Measurements from ENCODE around the gene CCK. TPM values are rescaled to one million over a fixed set of nuclear protein-coding genes. Genes with fewer than 3 reads are reported as not detected.
"Not testable (repeated sequence)": the region's sequence is repeated elsewhere in the genome, so short reads cannot be mapped to it uniquely, and the experiment has no call there.

Gene CCK
- total RNA-seq, 6 experiments from 2014 or later, result not detected

- Mint-ChIP-seq H3K27me3 (ENCODE audit: insufficient read depth) (peaks cover 16% of the 10 kb centered on the region), H3K4me1 (ENCODE audit: low read depth) (no peaks in the 10 kb centered on the region), H3K36me3 (ENCODE audit: low read depth) (no peaks in the 10 kb centered on the region), H3K27ac (no peak overlapping the region), H3K9me3 (peaks cover 5% of the 10 kb centered on the region), H3K4me3 (no peak overlapping the region)
- no peak for TF ChIP-seq CTCF (IDR thresholded peaks at IDR 0.05)
- no peak for DNase-seq
Observed at GRCh38 chr3:42290966-42291714, 25.2 kb upstream of the CCK start.

GRCh38 chr3:42289026-42289425 lies 23.0 kb upstream of the CCK start:
- Mint-ChIP-seq H3K4me1 (ENCODE audit: low read depth) (no peaks in the 10 kb centered on the region), H3K4me3 (no peak overlapping the region), H3K27ac (no peak overlapping the region), H3K36me3 (ENCODE audit: low read depth) (no peaks in the 10 kb centered on the region), H3K9me3 (peaks cover 5% of the 10 kb centered on the region), H3K27me3 (ENCODE audit: insufficient read depth) (peaks cover 7% of the 10 kb centered on the region)
- no peak for DNase-seq
- TF ChIP-seq CTCF (IDR thresholded peaks at IDR 0.05), result no peak

- H3K27ac Mint-ChIP-seq, result no peak overlapping the region
- H3K4me3 Mint-ChIP-seq, result no peak overlapping the region
- no peaks in the 10 kb centered on the region for H3K4me1 Mint-ChIP-seq (ENCODE audit: low read depth)
- no peak for TF ChIP-seq CTCF (IDR thresholded peaks at IDR 0.05)
- peaks cover 7% of the 10 kb centered on the region for H3K27me3 Mint-ChIP-seq (ENCODE audit: insufficient read depth)
- DNase-seq, result no peak
- H3K9me3 Mint-ChIP-seq, result peaks cover 5% of the 10 kb centered on the region
- H3K36me3 Mint-ChIP-seq (ENCODE audit: low read depth), result no peaks in the 10 kb centered on the region
Observed at GRCh38 chr3:42288385-42288784, 22.4 kb upstream of the CCK start.

- DNase-seq; H3K9me3 Mint-ChIP-seq; H3K36me3 Mint-ChIP-seq (ENCODE audit: low read depth); H3K4me3 Mint-ChIP-seq; H3K4me1 Mint-ChIP-seq (ENCODE audit: low read depth); H3K27me3 Mint-ChIP-seq (ENCODE audit: insufficient read depth); H3K27ac Mint-ChIP-seq: not testable (repeated sequence)
Observed at GRCh38 chr3:42287423-42287822, 21.4 kb upstream of the CCK start.

- H3K36me3 Mint-ChIP-seq (ENCODE audit: low read depth), result 0 out of 2 replicates have a peak, but pooled peaks cover 7% of the 10 kb centered on the region
- no peak for TF ChIP-seq CTCF (IDR thresholded peaks at IDR 0.05)
- H3K27me3 Mint-ChIP-seq (ENCODE audit: insufficient read depth), result peaks cover 12% of the 10 kb centered on the region; the same call in 1 of the 2 replicates
- no peak for DNase-seq
- no peak overlapping the region for H3K27ac Mint-ChIP-seq
- H3K4me3 Mint-ChIP-seq, result no peak overlapping the region
- H3K4me1 Mint-ChIP-seq (ENCODE audit: low read depth), result no peaks in the 10 kb centered on the region
- H3K9me3 Mint-ChIP-seq, result peaks cover 13% of the 10 kb centered on the region; the same call in 1 of the 2 replicates
Observed at GRCh38 chr3:42277676-42278075, 11.7 kb upstream of the CCK start.
